Ectodermal cell (in vitro differentiated cells): Measurements from ENCODE around the gene C4orf51. TPM values are rescaled to one million over a fixed set of nuclear protein-coding genes. Genes with fewer than 3 reads are reported as not detected.
A peak's percentile ranks its signal among the peaks of the same experiment; 100 is the strongest.
"Not testable (repeated sequence)": the region's sequence is repeated elsewhere in the genome, so short reads cannot be mapped to it uniquely, and the experiment has no call there.

Experiments
- H3K27ac ChIP-seq: 2 replicates; pipeline ENCODE4 v1.7.0; 2013; ENCODE audit warnings: mild to moderate bottlenecking, low read depth, low read length; ENCODE audit not compliant: insufficient read depth, poor library complexity, severe bottlenecking
- H3K27me3 ChIP-seq: 2 replicates; pipeline ENCODE4 v1.7.0; 2013; ENCODE audit warnings: mild to moderate bottlenecking, low read length; ENCODE audit not compliant: insufficient read depth, control insufficient read depth, poor library complexity, severe bottlenecking
- H3K36me3 ChIP-seq: one replicate; pipeline ENCODE4 v1.7.0; 2013; ENCODE audit warnings: low read length; ENCODE audit not compliant: control insufficient read depth, insufficient read depth
- H3K4me1 ChIP-seq: one replicate; pipeline ENCODE4 v1.7.0; 2013; ENCODE audit warnings: low read length; ENCODE audit not compliant: control insufficient read depth, insufficient read depth
- H3K4me3 ChIP-seq: 2 replicates; pipeline ENCODE4 v1.7.0; 2013; ENCODE audit warnings: low read depth, low read length, control low read depth; ENCODE audit not compliant: insufficient read depth
- H3K9me3 ChIP-seq: 2 replicates; pipeline ENCODE4 v1.7.0; 2013; ENCODE audit warnings: mild to moderate bottlenecking, low read length, moderate library complexity; ENCODE audit not compliant: control insufficient read depth
- WGBS, 2 experiments: methylation state at CpG; one replicate each; pipeline ENCODE4 v1.1.7; 2013; ENCODE audit warnings: missing lambda C conversion rate in 2 of 2; 5-methylcytosine and 5-hydroxymethylcytosine counted together
- polyA plus RNA-seq, 4 experiments: library from polyadenylated mRNA; stranded (reverse); fragments of 50-300 nt; gene quantifications; one replicate each; pipeline ENCODE4 v1.2.3, GENCODE V29; 2013

The C4orf51 gene
- not detected for polyA plus RNA-seq (2013, experiment 1 of 4)
- not detected for polyA plus RNA-seq (2013, experiment 2 of 4)
- polyA plus RNA-seq (2013, experiment 3 of 4), result not detected
- polyA plus RNA-seq (2013, experiment 4 of 4), result not detected

DNA sequence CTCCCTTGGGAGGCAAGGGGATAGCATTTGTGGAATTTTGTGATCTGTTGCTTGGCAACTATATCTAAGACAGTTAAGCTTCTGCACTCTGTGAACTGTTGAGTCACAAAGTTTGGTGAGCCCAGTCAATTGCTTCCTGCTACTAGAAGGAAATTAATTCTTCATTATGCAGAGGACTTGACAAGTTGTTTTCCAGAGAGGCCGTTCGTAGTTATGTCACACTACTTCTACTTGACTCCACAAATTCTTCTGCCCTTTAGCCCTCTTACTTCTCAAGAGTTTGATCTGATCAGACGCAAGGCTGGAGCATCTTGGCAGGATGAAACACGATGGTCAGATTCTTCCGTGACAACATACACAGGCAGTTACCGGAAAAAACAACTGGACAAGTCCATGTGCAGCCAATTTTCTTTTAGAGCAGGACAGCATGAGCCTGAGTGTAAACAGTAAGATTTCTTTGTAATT, at the start of gene C4orf51:
TSS of gene C4orf51 (plus strand) at position 156 of the 465 bp plus-strand sequence. CDS start at position 214, 58 bp downstream.
- no peaks in the 10 kb centered on the region for H3K9me3 ChIP-seq
- H3K36me3 ChIP-seq, result no peaks in the 10 kb centered on the region
- H3K4me1 ChIP-seq, result no peaks in the 10 kb centered on the region
- WGBS, 2 experiments, result 95% methylated on average over 6 of the region's 6 CpGs
- H3K27me3 ChIP-seq, result no peaks in the 10 kb centered on the region
- H3K4me3 ChIP-seq, result no peak within 1 kb of the TSS
- H3K27ac ChIP-seq, result peak within 1 kb of the TSS; percentile 72

DNA sequence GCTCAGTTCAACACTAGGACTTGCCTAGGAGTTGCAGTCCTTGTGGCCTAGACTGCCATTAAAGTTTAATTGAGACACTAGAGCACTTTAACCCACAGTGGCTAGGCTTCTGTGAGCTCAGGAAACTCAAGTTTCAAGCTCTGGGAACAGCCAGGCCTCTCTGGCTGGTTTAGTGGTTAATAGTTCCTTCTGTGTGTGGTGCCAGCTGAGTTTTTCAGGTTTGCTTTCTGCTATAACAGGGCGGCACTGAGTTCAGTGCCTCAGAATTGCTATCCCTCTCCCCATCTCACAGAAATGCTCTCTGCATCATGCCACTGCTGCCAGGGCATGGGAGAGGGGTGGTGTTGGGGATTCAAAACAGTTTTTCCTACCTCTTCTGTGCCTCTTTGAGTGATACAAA, 44.8 kb upstream of the C4orf51 start:
- Histone ChIP-seq H3K36me3 (no peaks in the 10 kb centered on the region), H3K27me3 (no peaks in the 10 kb centered on the region), H3K4me3 (no peak overlapping the region), H3K27ac (no peak overlapping the region), H3K9me3 (no peaks in the 10 kb centered on the region), H3K4me1 (no peaks in the 10 kb centered on the region)
- 100% methylated on average over 1 of the region's 1 CpG; no CpG with 5 or more reads in 1 of the 2 experiments for WGBS, 2 experiments

DNA sequence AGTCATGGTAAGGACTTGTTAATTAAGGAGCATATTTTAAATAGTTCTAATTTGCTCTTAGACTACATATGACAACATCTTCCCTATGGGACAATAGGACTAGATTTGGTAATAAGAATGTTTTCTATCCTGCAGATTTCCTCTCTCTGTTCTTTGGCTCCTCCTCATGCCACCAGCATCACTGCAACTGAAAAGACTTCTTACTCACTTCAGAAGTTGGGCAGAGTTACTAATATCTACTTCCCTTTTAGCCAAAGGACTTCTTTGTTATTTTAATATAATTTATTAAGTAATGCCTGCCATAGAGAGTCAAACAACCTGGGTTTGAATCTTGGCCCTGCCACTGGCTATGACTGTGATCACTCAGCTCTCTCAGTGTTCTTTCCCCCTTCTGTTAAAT, 44.3 kb upstream of the C4orf51 start:
- Histone ChIP-seq H3K36me3 (no peaks in the 10 kb centered on the region), H3K27ac (no peak overlapping the region), H3K4me1 (no peaks in the 10 kb centered on the region), H3K4me3 (no peak overlapping the region), H3K9me3 (no peaks in the 10 kb centered on the region), H3K27me3 (no peaks in the 10 kb centered on the region)

DNA sequence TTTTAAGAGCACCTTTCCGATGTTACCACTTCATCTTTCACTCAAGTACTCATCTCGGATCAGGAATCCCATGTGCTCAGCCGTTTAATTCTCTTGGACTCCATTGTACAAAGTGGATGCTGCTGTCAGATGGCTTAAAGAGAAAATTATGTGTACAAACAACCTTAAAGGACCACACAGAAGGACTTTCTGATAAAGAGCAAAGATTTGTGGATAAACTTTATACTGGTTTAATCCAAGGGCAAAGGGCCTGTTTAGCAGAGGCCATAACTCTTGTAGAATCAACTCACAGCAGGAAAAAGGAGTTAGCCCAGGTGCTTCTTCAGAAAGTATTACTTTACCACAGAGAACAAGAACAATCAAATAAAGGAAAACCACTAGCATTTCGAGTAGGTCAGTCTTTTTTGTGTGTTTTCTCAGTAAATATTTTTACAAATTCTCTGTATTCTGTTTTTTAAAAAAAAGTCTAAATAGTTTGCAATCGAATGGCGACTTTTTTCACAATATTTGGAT, 40.7 kb upstream of the C4orf51 start:
- Histone ChIP-seq H3K9me3 (no peaks in the 10 kb centered on the region), H3K27ac (no peak overlapping the region), H3K36me3 (no peaks in the 10 kb centered on the region), H3K4me3 (no peak overlapping the region), H3K27me3 (no peaks in the 10 kb centered on the region), H3K4me1 (no peaks in the 10 kb centered on the region)
- WGBS, 2 experiments, result 89 to 94% methylated on average over 5 to 6 of the region's 6 CpGs

DNA sequence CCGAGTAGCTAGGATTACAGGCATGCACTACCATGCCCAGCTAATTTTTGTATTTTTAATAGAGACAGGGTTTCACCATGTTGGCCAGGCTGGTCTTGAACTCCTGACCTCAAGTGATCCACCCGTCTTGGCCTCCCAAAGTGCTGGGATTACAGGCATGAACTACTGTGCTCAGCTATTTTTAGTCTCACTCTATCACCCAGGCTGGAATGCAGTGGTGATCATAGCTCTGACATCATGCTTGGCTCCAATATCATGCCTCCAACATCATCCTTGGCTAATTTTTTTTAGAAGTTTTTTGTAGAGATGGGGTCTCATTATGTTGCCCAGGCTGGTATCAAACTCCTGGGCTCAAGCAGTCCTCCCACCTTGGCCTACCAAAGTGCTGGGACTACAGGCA, 39.7 kb upstream of the C4orf51 start:
- WGBS, 2 experiments, result 83 to 92% methylated on average over 2 of the region's 2 CpGs

DNA sequence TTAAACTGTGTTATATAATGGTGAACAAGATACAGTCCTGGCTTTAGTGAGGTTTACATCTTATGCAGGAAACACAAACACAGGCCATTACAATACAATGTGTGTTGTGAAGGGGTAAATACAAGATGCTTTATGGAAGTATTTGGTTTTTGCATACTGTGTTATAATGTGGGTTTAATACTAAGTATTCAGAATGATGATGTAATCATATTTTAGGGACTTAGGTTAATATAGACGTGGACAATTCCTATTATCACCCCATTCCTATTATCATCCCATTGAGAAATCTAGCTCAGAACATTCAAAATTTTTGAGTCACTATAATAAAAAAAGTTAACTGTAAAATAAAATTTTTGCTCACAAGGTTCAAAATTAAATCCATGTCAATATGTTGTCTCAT, 36.7 kb upstream of the C4orf51 start:
- WGBS, 2 experiments, result no CpG with 5 or more reads among the region's 1 CpG
- H3K27me3 ChIP-seq, result no peaks in the 10 kb centered on the region
- no peak overlapping the region for H3K27ac ChIP-seq
- H3K9me3 ChIP-seq, result no peaks in the 10 kb centered on the region
- H3K4me3 ChIP-seq, result no peak overlapping the region
- no peaks in the 10 kb centered on the region for H3K4me1 ChIP-seq
- no peaks in the 10 kb centered on the region for H3K36me3 ChIP-seq

More for the DNA sequence above, 39.7 kb upstream of the C4orf51 start:
- not testable (repeated sequence) for H3K27me3 ChIP-seq, H3K36me3 ChIP-seq, H3K4me1 ChIP-seq, H3K27ac ChIP-seq, H3K4me3 ChIP-seq, H3K9me3 ChIP-seq

DNA sequence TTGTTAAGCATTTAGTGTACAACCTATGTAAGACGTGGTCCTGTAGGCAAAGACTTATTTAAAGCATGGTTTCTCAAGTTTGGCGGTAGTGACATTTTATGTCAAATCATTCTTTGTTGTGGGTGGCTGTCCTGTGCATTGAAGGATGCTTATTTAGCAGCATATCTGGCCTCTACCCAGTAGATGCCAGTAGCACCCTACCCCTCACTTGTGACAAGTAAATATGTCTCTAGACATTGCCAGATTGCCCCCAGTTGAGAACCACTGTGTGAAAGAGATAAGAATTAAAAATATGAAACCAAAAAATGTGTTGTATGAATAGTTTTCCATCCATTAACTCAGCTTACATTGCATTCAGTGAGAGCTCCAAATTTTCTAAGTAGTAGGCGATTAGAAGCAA, 35.2 kb upstream of the C4orf51 start:
- Histone ChIP-seq H3K4me3 (no peak overlapping the region), H3K27ac (no peak overlapping the region), H3K9me3 (no peaks in the 10 kb centered on the region), H3K36me3 (no peaks in the 10 kb centered on the region), H3K4me1 (no peaks in the 10 kb centered on the region), H3K27me3 (no peaks in the 10 kb centered on the region)
- 95 to 96% methylated on average over 3 of the region's 3 CpGs for WGBS, 2 experiments

DNA sequence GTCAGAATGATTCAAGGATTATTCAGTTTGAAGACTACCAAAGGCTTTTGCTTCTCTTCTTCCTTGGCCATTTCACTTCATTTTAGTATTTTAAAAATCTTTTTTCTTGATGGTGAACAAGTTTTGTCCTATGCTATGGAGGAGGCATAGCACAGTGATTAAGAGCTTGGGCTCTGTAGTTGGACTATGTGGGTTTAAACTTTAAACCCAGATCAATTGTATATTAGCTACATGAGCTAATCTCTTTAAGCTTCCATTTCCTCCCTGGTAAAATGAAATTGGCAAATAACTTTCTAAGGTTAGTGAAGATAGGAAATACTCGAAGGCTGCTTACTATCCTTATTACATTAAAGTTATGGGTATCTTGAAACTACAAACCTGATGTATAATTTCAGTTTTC, 23.8 kb upstream of the C4orf51 start:
- 100% methylated on average over 1 of the region's 1 CpG; no CpG with 5 or more reads in 1 of the 2 experiments for WGBS, 2 experiments
- no peaks in the 10 kb centered on the region for H3K27me3 ChIP-seq
- no peaks in the 10 kb centered on the region for H3K36me3 ChIP-seq

DNA sequence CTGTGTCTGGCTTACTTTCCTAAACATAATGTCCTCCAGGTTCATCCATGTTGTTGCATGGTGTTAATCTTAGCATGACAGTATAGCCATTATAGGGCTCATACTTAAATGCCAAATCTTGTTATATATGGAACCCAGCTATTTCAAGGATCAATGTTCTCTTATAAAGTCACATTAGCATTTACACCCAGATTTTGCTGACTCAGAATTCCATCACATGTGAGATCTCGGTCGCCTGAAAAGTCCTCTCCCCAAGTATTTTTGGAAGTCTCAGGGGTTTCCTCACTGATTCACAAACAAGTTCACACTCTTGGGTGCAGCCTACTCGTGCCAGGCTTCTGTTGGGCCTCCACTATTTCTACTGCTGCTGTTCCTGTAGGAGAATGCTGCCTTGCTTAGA, 19.9 kb upstream of the C4orf51 start:
- H3K27ac ChIP-seq, result no peak overlapping the region
- WGBS, 2 experiments, result 90% methylated on average over 3 of the region's 3 CpGs
- H3K4me1 ChIP-seq, result no peaks in the 10 kb centered on the region
- no peaks in the 10 kb centered on the region for H3K36me3 ChIP-seq
- no peaks in the 10 kb centered on the region for H3K27me3 ChIP-seq
- H3K9me3 ChIP-seq, result no peaks in the 10 kb centered on the region
- no peak overlapping the region for H3K4me3 ChIP-seq

More for the DNA sequence above, 23.8 kb upstream of the C4orf51 start:
- Histone ChIP-seq H3K27ac (no peak overlapping the region), H3K4me1 (no peaks in the 10 kb centered on the region), H3K9me3 (no peaks in the 10 kb centered on the region), H3K4me3 (no peak overlapping the region)

DNA sequence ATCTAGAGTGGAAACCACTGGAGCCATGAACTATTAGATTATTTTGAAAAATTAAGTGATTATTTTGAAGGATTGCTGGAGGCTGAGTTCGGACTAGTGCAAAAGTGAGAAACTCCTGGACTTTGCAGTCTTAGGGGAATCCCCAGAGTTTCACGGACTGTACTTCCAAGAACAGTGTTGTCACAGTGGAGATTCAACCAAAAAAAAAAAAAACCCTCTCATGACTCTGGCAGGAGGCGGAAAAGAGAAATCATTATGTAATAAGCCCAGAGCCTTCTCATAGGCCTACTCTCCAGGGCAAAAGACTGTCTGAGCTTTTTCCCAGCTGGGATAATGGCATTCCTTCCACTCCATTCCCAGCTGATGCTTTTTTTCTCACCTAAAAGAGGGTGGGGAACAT, 16.8 kb upstream of the C4orf51 start:
- Histone ChIP-seq H3K4me3 (no peak overlapping the region), H3K36me3 (no peaks in the 10 kb centered on the region), H3K27me3 (no peaks in the 10 kb centered on the region), H3K4me1 (no peaks in the 10 kb centered on the region), H3K9me3 (no peaks in the 10 kb centered on the region), H3K27ac (no peak overlapping the region)
- WGBS, 2 experiments, result 88 to 89% methylated on average over 3 of the region's 3 CpGs

DNA sequence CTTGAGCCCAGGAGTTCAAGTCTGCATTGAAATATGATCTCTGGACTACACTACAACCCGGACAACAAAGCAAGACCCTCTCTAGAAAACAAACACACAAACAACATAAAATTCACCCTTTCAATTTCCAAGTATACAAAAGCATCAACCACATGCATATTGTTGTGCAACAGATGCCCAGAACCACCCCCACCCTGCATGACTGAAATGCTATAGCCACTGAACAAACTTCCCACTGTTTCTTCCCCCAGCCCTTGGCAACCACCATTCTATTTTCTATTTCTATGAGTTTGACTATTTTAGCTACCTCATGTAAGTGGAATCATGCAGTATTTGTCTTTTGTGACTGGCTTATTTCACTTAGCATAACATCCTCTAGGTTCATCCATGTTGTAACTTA, 14.2 kb upstream of the C4orf51 start:
- WGBS, 2 experiments, result 81 to 92% methylated on average over 1 of the region's 1 CpG
- Histone ChIP-seq H3K4me1 (no peaks in the 10 kb centered on the region), H3K36me3 (no peaks in the 10 kb centered on the region), H3K27ac (no peak overlapping the region), H3K27me3 (no peaks in the 10 kb centered on the region), H3K9me3 (no peaks in the 10 kb centered on the region), H3K4me3 (no peak overlapping the region)
